GM12891 (cell line): ENCODE results near the gene LRP1B.
"Not testable (repeated sequence)": the region's sequence is repeated elsewhere in the genome, so short reads cannot be mapped to it uniquely, and the experiment has no call there.

Experiments used
- DNase-seq: peaks from one replicate; pipeline ENCODE4 v3.0.0; 2011; ENCODE audit warnings: low spot score; ENCODE audit not compliant: insufficient read length
- FAIRE-seq: peaks from 2 replicates; lab custom pipeline; 2011; peaks lifted over from hg19 to GRCh38; lab: Jason Lieb, UNC
- PAX5 ChIP-seq: IDR thresholded peaks from 2 replicates; pipeline ENCODE4 v1.6.1; 2011; ENCODE audit warnings: low read length, moderate library complexity, mild to moderate bottlenecking; ENCODE audit not compliant: insufficient read depth, severe bottlenecking
- POLR2A ChIP-seq: IDR thresholded peaks from 2 replicates; pipeline ENCODE4 v1.6.1; 2011; ENCODE audit warnings: low read depth, low read length, control low read depth
- POLR2AphosphoS5 ChIP-seq: IDR thresholded peaks from 2 replicates; pipeline ENCODE4 v1.6.1; 2011; ENCODE audit warnings: low read depth, low read length, control low read depth
- POU2F2 ChIP-seq: IDR thresholded peaks from 2 replicates; pipeline ENCODE4 v1.6.1; 2011; ENCODE audit warnings: low read depth, mild to moderate bottlenecking, control low read depth, low read length, moderate library complexity
- SPI1 ChIP-seq: IDR thresholded peaks from 2 replicates; pipeline ENCODE4 v1.6.1; 2011; ENCODE audit warnings: low read depth, low read length, control low read depth
- TAF1 ChIP-seq: IDR thresholded peaks from 2 replicates; pipeline ENCODE4 v1.6.1; 2011; ENCODE audit warnings: low read depth, low read length, control low read depth

The LRP1B gene

GRCh38 chr2:140990416-140990815 is 1140.4 kb downstream of the LRP1B start:
- TF ChIP-seq POU2F2 (no peak), TAF1 (no peak), SPI1 (no peak)
- FAIRE-seq (no peak), DNase-seq (no peak)

- no peak for TF ChIP-seq TAF1
- TF ChIP-seq PAX5 = no peak
- TF ChIP-seq POLR2AphosphoS5 = no peak
- no peak for TF ChIP-seq SPI1
- TF ChIP-seq POLR2A = no peak
- TF ChIP-seq POU2F2 = no peak
- no peak for FAIRE-seq
- no peak for DNase-seq
These were observed 1142.2 kb downstream of the LRP1B start for GRCh38 chr2:140988597-140988996.

GRCh38 chr2:140986456-140986855 is 1144.4 kb downstream of the LRP1B start:
- FAIRE-seq (no peak), DNase-seq (no peak)
- no peak for TF ChIP-seq PAX5
- no peak for TF ChIP-seq POU2F2
- TF ChIP-seq POLR2A = no peak
- no peak for TF ChIP-seq POLR2AphosphoS5
- TF ChIP-seq TAF1 = no peak
- TF ChIP-seq SPI1 = no peak

- FAIRE-seq (no peak), DNase-seq (no peak)
- TF ChIP-seq POU2F2 = no peak
- no peak for TF ChIP-seq PAX5
- TF ChIP-seq POLR2AphosphoS5 = no peak
- no peak for TF ChIP-seq POLR2A
- TF ChIP-seq TAF1 = no peak
- TF ChIP-seq SPI1 = no peak
These were observed 1155.6 kb downstream of the LRP1B start for GRCh38 chr2:140975237-140975636.

- TF ChIP-seq POLR2AphosphoS5 (no peak), SPI1 (no peak), PAX5 (no peak), POLR2A (no peak), TAF1 (no peak)
- FAIRE-seq (no peak), DNase-seq (no peak)
These were observed 1158.1 kb downstream of the LRP1B start for GRCh38 chr2:140972724-140973123.

GRCh38 chr2:140964324-140964723 is 1166.5 kb downstream of the LRP1B start:
- FAIRE-seq, DNase-seq: not testable (repeated sequence)

- DNase-seq = no peak
- no peak for TF ChIP-seq POU2F2
- TF ChIP-seq POLR2A = no peak
- TF ChIP-seq PAX5 = no peak
- no peak for TF ChIP-seq SPI1
- TF ChIP-seq TAF1 = no peak
- no peak for TF ChIP-seq POLR2AphosphoS5
- no peak for FAIRE-seq
These were observed 1180.9 kb downstream of the LRP1B start for GRCh38 chr2:140949932-140950331.

GRCh38 chr2:140947236-140947635 is 1183.6 kb downstream of the LRP1B start:
- no peak for TF ChIP-seq POU2F2
- TF ChIP-seq TAF1 = no peak
- TF ChIP-seq POLR2A = no peak
- TF ChIP-seq PAX5 = no peak
- no peak for TF ChIP-seq POLR2AphosphoS5
- no peak for TF ChIP-seq SPI1
- FAIRE-seq = no peak
- no peak for DNase-seq

GRCh38 chr2:140943867-140944266 is 1186.9 kb downstream of the LRP1B start:
- FAIRE-seq (no peak), DNase-seq (no peak)
- no peak for TF ChIP-seq PAX5
- no peak for TF ChIP-seq SPI1
- TF ChIP-seq POLR2AphosphoS5 = no peak
- no peak for TF ChIP-seq POLR2A
- no peak for TF ChIP-seq POU2F2
- TF ChIP-seq TAF1 = no peak

- FAIRE-seq (no peak), DNase-seq (no peak)
- no peak for TF ChIP-seq POLR2AphosphoS5
- no peak for TF ChIP-seq POLR2A
- no peak for TF ChIP-seq SPI1
- TF ChIP-seq TAF1 = no peak
- no peak for TF ChIP-seq POU2F2
- TF ChIP-seq PAX5 = no peak
These were observed 1188.5 kb downstream of the LRP1B start for GRCh38 chr2:140942284-140942683.

GRCh38 chr2:140929849-140930248 is 1201.0 kb downstream of the LRP1B start:
- no peak for FAIRE-seq
- TF ChIP-seq PAX5 = no peak
- DNase-seq = no peak

GRCh38 chr2:140918426-140918825 is 1212.4 kb downstream of the LRP1B start:
- FAIRE-seq (no peak), DNase-seq (no peak)
- TF ChIP-seq POU2F2 = no peak
- no peak for TF ChIP-seq PAX5
- TF ChIP-seq POLR2AphosphoS5 = no peak
- no peak for TF ChIP-seq TAF1
- no peak for TF ChIP-seq SPI1
- TF ChIP-seq POLR2A = no peak
